GM19468 (cell line): ENCODE results near the gene SORCS1.
"Not testable (repeated sequence)": the region's sequence is repeated elsewhere in the genome, so short reads cannot be mapped to it uniquely, and the experiment has no call there.

Source experiments
- ATAC-seq: cut with Tn5 transposase; IDR thresholded peaks from one replicate; pipeline ENCODE4 v1.9.1; 2021; ENCODE audit warnings: mild to moderate bottlenecking, moderate library complexity, moderate number of reproducible peaks; ENCODE audit not compliant: unreplicated experiment; ENCODE audit errors: extremely low read depth

SORCS1 gene

DNA sequence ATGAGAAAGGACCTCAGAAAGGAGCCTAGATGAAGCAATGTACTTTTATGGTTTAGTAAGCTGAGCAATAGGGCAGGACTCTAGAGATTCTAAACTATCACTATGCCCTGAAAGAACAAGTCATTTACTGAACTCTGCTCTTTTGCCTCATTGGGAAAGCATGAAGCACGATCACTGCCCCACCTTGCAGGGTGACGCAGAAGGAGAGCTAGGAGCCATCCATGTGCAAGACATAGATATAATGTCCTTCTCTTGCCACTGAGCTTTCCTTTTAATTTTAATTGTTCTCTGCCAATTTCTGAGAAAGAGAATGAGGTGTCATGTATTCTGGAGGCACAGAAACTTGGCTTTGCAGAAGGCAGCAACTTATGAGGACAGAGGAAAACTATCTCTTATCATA, 108.3 kb downstream of the SORCS1 start:
- ATAC-seq, result no peak

DNA sequence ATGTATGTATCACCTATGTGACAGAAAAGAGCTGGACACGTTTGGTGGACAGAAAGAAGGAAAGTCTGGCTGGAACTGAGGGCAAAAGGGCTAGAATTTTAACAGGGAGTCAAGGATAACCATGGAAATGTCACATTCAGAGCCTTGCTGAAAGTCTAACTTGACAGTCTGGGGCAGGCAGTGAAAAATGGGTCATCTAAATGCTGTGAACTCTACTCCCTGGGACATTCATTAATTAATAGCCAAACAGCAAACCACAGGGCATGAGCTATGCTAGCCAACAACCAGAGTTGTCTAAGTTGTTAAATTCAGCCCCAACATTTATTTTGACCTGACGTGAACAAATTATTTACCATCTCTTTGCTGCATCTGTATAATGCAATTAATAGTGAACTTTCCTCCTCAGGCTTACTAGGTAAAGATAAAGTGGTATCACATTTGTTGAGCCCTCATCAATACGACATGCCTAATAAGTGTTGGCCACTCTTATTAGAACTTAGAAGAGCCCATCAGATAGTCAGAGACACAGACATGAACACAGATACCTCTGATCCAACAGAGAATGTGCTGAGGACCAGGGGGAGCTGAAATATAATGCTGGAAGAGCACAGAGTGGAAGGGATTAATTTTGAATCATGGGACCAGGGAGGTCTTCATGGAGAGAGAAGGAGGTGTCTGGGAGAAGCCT, 109.9 kb downstream of the SORCS1 start:
- ATAC-seq, result no peak

- no peak for ATAC-seq
These were observed 112.7 kb downstream of the SORCS1 start for GRCh38 chr10:107051769-107052168.

DNA sequence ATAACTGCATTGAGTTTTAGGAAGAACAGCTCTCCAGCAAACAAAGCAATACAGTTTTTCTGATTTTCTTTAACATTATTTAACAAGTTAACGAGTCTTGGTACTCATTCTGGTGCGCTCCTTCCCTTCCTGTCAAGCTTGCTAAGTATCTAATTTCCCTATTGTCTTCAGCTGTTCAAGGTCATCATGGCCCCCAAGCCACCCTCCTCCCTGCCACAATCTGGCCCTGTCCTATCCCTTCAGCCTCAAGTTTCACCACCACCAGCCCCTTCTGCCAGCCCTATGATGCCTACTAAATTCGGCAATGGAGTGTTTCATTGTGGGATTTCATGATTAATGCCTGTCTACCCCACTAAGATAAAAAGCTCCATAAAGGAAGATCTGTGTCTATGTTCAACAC, 121.0 kb downstream of the SORCS1 start:
- no peak for ATAC-seq

DNA sequence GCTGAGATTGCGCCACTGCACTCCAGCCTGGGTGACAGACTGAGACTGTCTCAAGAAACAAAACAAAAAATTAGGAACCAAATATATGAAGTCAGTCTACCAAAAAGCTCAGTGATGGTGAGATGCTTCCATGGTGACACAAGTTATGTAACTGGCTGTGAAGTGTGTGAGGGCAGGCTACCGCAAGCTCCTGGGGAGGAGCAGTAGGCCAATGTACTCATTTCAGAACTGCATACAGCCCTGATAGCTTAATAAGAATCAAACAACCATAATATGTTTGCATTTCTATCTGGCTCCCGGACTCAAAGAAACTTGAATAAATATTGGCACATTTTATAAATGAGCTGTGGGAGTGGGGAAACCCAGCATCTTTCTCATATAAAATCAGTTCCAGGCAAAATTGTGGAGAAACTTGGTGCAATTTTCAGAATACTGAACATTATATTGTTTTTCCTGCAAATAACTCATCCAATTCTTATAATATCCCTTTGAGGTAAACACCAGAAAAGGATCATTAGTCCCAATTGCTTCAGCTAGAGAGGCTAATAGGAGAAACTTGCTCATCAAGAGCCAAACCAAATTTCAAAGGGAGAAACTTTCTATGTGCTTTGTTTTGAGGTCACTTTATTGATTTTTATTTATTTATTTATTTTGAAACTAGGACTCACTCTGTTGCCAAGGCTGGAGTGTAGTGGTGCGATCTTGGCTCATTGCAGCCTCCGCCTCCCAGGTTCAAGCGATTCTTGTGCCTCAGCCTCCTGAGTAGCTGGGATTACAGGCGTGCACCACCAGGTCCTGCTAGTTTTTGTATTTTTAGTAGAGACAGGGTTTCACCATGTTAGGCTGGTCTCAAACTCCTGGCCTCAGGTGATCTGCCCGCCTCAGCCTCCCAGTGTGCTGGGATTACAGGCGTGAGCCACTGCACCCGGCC, 127.0 kb downstream of the SORCS1 start:
- no peak for ATAC-seq

GRCh38 chr10:107033799-107034422, 130.6 kb downstream of the SORCS1 start:
- ATAC-seq, result no peak

- ATAC-seq, result no peak
These were observed 131.7 kb downstream of the SORCS1 start for GRCh38 chr10:107032700-107033401.

DNA sequence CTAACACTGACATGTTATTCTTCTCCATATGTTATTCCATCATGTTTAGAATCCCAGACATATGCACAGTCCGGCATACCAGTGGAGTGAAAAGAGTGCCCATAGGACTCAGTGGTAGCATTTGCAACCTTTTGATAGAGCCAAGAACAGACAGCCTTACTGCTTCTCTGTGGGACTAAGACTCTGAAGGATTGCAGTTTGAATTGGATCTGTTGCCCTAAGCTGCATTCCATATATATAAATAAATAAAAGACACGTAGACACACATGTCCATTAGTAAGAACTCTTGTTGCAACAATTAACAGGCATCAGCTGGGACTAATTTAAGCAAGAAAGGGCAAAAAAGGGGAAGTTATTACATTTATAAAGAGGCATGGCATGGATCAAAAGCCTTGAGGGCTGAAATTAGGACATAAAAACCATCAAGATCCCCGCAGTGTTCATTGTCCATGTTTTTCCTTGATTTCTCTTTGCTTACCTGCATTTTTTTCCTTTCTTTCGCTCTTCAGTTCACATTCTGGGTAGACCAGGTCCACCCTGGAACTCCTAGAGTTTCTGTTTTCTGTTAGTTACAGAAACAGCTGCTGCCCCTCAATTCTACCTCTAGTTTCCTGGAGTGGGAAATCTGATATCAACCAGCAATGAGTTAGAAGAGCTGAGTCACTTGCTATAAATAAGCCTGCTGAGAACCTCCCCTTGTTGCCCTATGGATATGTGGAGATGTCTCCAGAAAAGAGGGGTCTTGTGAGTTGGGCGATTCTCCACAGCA, 132.4 kb downstream of the SORCS1 start:
- no peak for ATAC-seq

DNA sequence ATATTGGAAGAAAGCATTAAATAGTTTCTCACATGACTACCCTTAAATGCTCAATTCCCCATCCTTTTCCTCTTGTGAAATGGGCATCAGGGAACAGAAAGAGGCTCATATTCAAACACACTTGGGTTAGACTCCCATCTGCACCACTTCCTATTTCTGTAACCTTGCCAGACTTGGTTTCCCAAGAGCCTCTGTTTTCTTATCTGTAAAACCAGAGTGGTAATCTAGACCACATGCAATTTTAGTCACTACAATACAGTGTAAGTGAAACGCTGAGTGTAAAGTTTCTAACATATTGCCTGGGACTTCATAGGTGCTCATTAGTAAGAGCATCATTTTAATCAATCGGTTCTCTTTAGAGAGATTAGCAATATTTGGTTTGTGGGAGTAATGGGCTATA, 136.3 kb downstream of the SORCS1 start:
- no peak for ATAC-seq

DNA sequence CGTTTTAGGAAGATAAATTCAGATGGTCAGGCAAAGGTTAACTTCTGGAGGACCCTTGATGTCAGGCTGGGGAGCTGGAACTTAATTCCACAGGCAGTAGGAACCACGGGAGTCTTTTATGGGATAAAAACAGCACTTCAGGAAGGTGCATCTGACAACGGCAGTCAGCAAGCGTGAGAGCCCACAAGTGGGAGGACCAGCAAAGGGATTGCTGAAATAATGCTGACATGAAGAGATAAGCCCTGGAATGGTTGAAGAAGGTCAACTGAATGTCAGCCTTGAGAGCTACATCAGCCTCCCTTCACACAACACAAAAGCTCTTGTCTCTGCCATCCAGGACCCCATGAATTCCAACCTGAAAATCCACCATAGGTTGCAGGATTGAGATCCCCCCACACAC, 138.8 kb downstream of the SORCS1 start:
- ATAC-seq, result no peak

GRCh38 chr10:107024033-107024432, 140.5 kb downstream of the SORCS1 start:
- not testable (repeated sequence) for ATAC-seq

DNA sequence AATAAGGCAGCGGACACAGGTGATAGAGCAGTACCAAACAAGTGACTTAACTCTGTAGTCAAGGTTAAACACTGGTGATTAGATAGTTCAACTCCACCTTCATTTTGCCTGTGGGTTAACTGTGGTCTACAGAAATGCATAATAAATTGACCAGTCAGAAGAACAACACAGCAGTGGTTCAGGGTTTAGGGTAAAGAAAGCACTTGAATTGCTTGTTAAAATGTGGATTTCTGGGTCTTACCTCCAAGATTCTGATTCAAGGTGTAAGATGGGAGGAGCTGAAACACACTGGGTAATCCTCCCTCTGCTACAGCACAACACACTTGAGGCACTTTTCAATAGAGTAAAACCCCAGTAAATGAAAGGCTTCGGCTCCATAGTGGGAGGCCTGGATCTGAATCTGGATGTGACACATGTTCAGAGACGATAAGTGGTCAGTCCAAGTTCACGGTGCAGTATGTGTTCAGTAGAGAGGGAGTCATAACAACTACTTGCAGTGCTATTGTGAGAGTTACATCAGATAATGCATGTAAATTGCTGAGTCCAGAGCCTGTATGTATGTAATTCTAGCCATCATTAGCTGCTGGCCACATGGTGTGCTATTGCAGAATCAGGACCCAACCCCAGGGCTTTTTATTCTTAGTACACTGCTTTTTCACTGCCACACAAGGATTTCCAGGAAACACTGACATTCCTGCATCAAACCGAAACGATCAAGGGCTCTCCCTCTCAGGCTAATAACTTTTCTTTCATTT, 141.7 kb downstream of the SORCS1 start:
- ATAC-seq, result no peak

DNA sequence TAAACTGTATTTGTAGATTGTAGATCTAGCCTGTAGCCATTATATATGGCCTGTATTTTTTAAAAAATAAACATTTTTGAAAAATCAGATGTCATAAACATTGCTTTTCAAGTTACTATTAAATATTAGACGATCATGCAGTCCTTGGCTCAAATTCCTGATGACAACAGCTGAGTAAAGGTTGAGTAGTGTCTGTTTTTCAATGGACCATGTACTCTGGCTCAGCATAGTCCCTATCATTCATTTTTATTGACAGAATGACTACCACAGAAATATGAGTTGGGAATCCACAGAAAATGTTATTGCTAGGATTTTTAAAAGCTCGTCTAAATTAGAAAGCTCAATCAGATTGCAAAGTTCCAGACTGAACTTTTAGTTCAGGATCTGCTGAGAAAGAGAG, 145.4 kb downstream of the SORCS1 start:
- no peak for ATAC-seq

GRCh38 chr10:107013258-107014006, 151.1 kb downstream of the SORCS1 start:
- no peak for ATAC-seq

DNA sequence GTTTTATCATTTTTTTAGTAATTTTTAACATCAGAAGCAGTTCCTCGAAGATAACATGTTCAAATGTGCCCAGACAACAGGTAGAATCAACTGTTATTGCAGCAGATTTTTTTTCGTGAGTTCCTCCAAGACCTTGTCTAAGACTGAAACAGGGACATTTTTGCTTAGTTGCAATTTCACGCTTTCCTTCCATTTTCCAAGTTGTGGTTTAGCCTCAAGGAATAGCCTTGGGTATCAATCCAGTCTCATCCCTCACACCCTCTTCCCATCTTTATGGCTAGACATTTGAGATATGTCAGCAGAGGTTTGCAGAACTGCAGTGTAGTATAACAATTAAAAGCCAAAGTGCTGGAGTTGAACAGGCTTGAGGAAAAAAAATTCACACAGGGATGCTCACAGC, 152.5 kb downstream of the SORCS1 start:
- ATAC-seq, result no peak

DNA sequence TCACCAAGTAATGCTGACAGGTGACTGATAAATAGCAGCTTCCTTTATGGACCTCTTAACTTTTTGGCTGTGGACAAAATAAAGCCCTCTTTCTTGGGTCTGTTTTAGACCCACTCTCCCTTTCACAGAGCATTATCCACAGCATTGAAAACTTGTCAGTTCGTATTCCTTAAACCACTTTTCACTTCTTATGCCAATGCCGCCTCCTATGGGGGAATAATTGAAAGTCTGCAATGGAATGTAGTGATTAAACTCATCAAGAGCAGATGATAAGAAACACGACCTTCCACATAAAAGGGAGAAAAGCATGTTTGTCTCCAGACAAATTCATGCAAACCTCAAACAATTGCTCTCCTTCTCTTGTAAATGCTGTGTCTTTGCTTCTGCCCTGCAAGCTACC, 153.4 kb downstream of the SORCS1 start:
- ATAC-seq, result no peak

GRCh38 chr10:107010531-107010930, 154.0 kb downstream of the SORCS1 start:
- ATAC-seq, result no peak

DNA sequence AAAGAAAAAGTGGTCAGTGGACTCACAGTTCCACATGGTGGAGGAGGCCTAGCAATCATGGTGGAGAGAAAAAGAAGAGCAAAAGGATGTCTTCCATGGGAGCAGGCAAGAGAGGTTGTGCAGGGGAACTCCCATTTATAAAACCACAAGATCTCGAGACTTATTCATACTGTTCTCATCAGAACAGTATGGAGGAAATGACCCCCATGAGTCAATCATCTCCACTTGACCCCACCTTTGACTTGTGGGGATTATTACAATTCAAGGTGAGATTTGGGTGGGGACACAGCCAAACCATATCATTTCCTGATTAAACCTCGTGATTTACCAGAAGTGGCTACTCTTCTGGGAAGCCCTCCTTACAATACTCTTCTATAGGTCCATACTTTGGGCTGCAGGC, 160.1 kb downstream of the SORCS1 start:
- no peak for ATAC-seq
